SK-N-MC (cell line): ENCODE measurements around the gene SCYL1.

ENCODE experiments used
- DNase-seq: peaks from one replicate; pipeline ENCODE4 v3.0.0-alpha.2; 2011; ENCODE audit warnings: low read depth, low spot score
- H3K27ac ChIP-seq: fragments of 200-600 bp; sonication (generic); 2 replicates; pipeline ENCODE4 v1.5.1; 2016; ENCODE audit warnings: mixed run types
- H3K36me3 ChIP-seq: fragments of 200-600 bp; sonication (generic); 2 replicates; pipeline ENCODE4 v1.6.1; 2017; ENCODE audit warnings: antibody characterized with exemption, low read length, mixed read lengths; ENCODE audit not compliant: insufficient read depth
- H3K4me3 ChIP-seq: fragments of 200-600 bp; sonication (generic); 2 replicates; pipeline ENCODE4 v1.5.1; 2016
- H3K9ac ChIP-seq: fragments of 200-600 bp; sonication (generic); 2 replicates; pipeline ENCODE4 v1.8.0; 2017; ENCODE audit warnings: mixed run types, mixed read lengths; ENCODE audit not compliant: insufficient read length
- H3K9me3 ChIP-seq: fragments of 200-600 bp; sonication (generic); 2 replicates; pipeline ENCODE4 v1.6.1; 2017; ENCODE audit warnings: low read depth, mild to moderate bottlenecking, antibody characterized with exemption, low read length, moderate library complexity, mixed read lengths
- EZH2 ChIP-seq: fragments of 200-600 bp; sonication (generic); IDR thresholded peaks from one replicate; pipeline ENCODE4 v1.6.1; 2017; ENCODE audit warnings: antibody characterized with exemption
- FOXP2 ChIP-seq: optimal IDR thresholded peaks from 2 replicates; pipeline ENCODE3; 2011; ENCODE audit warnings: mild to moderate bottlenecking, moderate library complexity; ENCODE audit not compliant: insufficient read depth; ENCODE audit errors: extremely low read length, control extremely low read depth
- POLR2AphosphoS5 ChIP-seq: IDR thresholded peaks from 2 replicates; pipeline ENCODE4 v1.6.1; 2012; ENCODE audit warnings: mild to moderate bottlenecking, low read depth, low read length, borderline replicate concordance

SCYL1 gene

GRCh38 chr11:65538232-65538914 is 13.5 kb downstream of the SCYL1 start:
- H3K4me3 ChIP-seq, result no peak overlapping the region
- H3K36me3 ChIP-seq, result no peaks in the 10 kb centered on the region; the same call in 1 of the 2 replicates
- H3K9me3 ChIP-seq, result no peaks in the 10 kb centered on the region
- H3K9ac ChIP-seq, result no peak overlapping the region
- no peak for DNase-seq
- H3K27ac ChIP-seq, result no peak overlapping the region
- TF ChIP-seq FOXP2 (no peak), POLR2AphosphoS5 (no peak), EZH2 (no peak)

- Histone ChIP-seq H3K9me3 (no peaks in the 10 kb centered on the region), H3K27ac (no peak overlapping the region), H3K36me3 (no peaks in the 10 kb centered on the region; the same call in 1 of the 2 replicates), H3K9ac (no peak overlapping the region), H3K4me3 (no peak overlapping the region)
- no peak for DNase-seq
- TF ChIP-seq FOXP2, result no peak
These were observed 14.2 kb downstream of the SCYL1 start for GRCh38 chr11:65538915-65539743.

GRCh38 chr11:65539744-65540289 is 14.9 kb downstream of the SCYL1 start:
- Histone ChIP-seq H3K36me3 (no peaks in the 10 kb centered on the region; the same call in 1 of the 2 replicates), H3K27ac (no peak overlapping the region), H3K4me3 (peak overlapping the region; percentile 90), H3K9ac (no peak overlapping the region), H3K9me3 (no peaks in the 10 kb centered on the region)
- TF ChIP-seq EZH2 (no peak), FOXP2 (no peak), POLR2AphosphoS5 (no peak)
- DNase-seq, result no peak

- no peak overlapping the region for H3K27ac ChIP-seq
- H3K36me3 ChIP-seq, result no peaks in the 10 kb centered on the region; the same call in 1 of the 2 replicates
- peak overlapping the region; percentile 90 for H3K4me3 ChIP-seq
- H3K9me3 ChIP-seq, result no peaks in the 10 kb centered on the region
- H3K9ac ChIP-seq, result peak overlapping the region; percentile 63
- DNase-seq, result no peak
- TF ChIP-seq EZH2, result no peak
- TF ChIP-seq FOXP2, result no peak
- TF ChIP-seq POLR2AphosphoS5, result peak; percentile 63; the same call in 1 of the 2 replicates
These were observed 15.6 kb downstream of the SCYL1 start for GRCh38 chr11:65540290-65541092.

GRCh38 chr11:65541093-65541982 is 16.5 kb downstream of the SCYL1 start:
- H3K9ac ChIP-seq, result peak overlapping the region; percentile 63
- H3K36me3 ChIP-seq, result no peaks in the 10 kb centered on the region; the same call in 1 of the 2 replicates
- peak overlapping the region; percentile 38; the same call in 1 of the 2 replicates for H3K27ac ChIP-seq
- peak overlapping the region; percentile 90 for H3K4me3 ChIP-seq
- TF ChIP-seq FOXP2 (no peak), POLR2AphosphoS5 (no peak), EZH2 (no peak)
- no peaks in the 10 kb centered on the region for H3K9me3 ChIP-seq
- DNase-seq, result no peak

- H3K9me3 ChIP-seq, result no peaks in the 10 kb centered on the region
- TF ChIP-seq FOXP2 (no peak), POLR2AphosphoS5 (no peak), EZH2 (no peak)
These were observed 18.0 kb downstream of the SCYL1 start for GRCh38 chr11:65542738-65543390.

GRCh38 chr11:65545853-65546216 is 21.0 kb downstream of the SCYL1 start:
- TF ChIP-seq FOXP2, result no peak
- TF ChIP-seq POLR2AphosphoS5, result no peak
- TF ChIP-seq EZH2, result no peak
- no peak overlapping the region for H3K9ac ChIP-seq
- DNase-seq, result no peak
- H3K36me3 ChIP-seq, result peaks cover 7% of the 10 kb centered on the region; the same call in 1 of the 2 replicates
- H3K27ac ChIP-seq, result no peak overlapping the region
- no peak overlapping the region for H3K4me3 ChIP-seq
- H3K9me3 ChIP-seq, result no peaks in the 10 kb centered on the region

More at GRCh38 chr11:65542738-65543390, 18.0 kb downstream of the SCYL1 start:
- Histone ChIP-seq H3K36me3 (no peaks in the 10 kb centered on the region; the same call in 1 of the 2 replicates), H3K9ac (no peak overlapping the region), H3K4me3 (no peak overlapping the region), H3K27ac (no peak overlapping the region)
- DNase-seq, result no peak
